ENCODE measurements around the gene THADA. TPM values are rescaled to one million over a fixed set of nuclear protein-coding genes. Genes with fewer than 3 reads are reported as not detected.

The THADA gene
- total and polyA plus RNA-seq, 2 experiments from 2014 or later, result 10.8 to 18.8 TPM

DNA sequence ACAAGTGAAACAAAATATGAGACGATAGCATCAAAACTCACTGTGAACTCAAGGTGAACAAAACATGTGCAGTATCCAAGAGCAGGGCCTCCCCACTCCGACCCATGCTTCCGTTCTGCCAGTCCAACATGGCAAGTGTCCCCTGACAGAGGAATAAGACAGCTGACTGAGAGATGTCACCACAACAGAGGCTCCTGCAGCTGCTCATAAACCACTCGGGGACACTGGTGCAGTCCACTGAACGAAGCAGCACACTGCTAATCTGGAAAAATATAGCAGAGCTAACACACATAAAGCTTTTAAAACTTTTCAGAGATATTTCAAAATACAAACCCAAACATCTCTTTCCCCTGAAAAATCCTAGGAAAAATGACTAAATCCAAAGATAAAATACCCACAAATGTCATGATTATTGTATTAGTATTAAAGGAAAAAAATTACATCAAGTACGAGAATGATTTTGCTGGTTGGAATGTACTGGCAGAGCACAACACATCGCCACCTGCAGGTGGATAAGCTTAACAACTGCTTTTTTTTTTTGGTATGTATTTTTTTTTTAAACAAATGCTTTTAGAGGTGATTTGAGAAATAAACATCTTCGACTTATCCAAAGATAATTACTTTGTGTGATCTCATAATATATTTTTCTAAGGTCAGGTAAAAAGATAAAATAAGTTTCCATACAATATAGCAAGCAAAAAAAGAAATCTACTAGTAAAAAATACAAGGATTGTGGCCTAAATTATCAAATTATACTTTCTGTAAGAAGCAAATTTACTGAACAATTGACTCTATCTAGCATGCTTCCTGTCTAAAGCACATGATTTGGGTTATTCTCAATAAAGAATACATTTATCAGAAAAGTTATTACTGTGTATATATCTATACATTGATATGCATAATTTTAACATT is 18.6 kb downstream of the THADA start:
- Histone ChIP-seq H3K9me3 (ENCODE audit: low read depth) (no peaks in the 10 kb centered on the region), H3K36me3 (replicated peaks; ENCODE audit: insufficient read depth, low read depth) (no peaks in the 10 kb centered on the region), H3K9me2 (replicated peaks; ENCODE audit: insufficient read depth) (no peaks in the 10 kb centered on the region), H3K4me1 (ENCODE audit: insufficient read depth) (no peaks in the 10 kb centered on the region), H3K27ac (no peak overlapping the region), H3K27me3 (no peaks in the 10 kb centered on the region), H2AFZ (no peak overlapping the region), H3K79me2 (no peaks in the 10 kb centered on the region), H4K20me1 (ENCODE audit: insufficient read depth, poor library complexity, severe bottlenecking) (no peaks in the 10 kb centered on the region), H3K4me2 (no peak overlapping the region), H3K4me3 (no peak overlapping the region)
- TF ChIP-seq EZH2phosphoT487 (IDR thresholded peaks at IDR 0.05; ENCODE audit: low read depth, severe bottlenecking, unreplicated experiment) (no peak), EZH2 (IDR thresholded peaks at IDR 0.05; ENCODE audit: borderline replicate concordance) (no peak)
- TF ChIP-seq, protein P1, sequence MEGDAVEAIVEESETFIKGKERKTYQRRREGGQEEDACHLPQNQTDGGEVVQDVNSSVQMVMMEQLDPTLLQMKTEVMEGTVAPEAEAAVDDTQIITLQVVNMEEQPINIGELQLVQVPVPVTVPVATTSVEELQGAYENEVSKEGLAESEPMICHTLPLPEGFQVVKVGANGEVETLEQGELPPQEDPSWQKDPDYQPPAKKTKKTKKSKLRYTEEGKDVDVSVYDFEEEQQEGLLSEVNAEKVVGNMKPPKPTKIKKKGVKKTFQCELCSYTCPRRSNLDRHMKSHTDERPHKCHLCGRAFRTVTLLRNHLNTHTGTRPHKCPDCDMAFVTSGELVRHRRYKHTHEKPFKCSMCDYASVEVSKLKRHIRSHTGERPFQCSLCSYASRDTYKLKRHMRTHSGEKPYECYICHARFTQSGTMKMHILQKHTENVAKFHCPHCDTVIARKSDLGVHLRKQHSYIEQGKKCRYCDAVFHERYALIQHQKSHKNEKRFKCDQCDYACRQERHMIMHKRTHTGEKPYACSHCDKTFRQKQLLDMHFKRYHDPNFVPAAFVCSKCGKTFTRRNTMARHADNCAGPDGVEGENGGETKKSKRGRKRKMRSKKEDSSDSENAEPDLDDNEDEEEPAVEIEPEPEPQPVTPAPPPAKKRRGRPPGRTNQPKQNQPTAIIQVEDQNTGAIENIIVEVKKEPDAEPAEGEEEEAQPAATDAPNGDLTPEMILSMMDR (IDR thresholded peaks at IDR 0.05; ENCODE audit: poor library complexity), result peak; percentile 83
- peak; percentile 73 for DNase-seq (ENCODE audit: low spot score)
- 53% methylated on average over 8 of the region's 8 CpGs for WGBS (ENCODE audit: low lambda C conversion rate, missing lambda C conversion rate)

DNA sequence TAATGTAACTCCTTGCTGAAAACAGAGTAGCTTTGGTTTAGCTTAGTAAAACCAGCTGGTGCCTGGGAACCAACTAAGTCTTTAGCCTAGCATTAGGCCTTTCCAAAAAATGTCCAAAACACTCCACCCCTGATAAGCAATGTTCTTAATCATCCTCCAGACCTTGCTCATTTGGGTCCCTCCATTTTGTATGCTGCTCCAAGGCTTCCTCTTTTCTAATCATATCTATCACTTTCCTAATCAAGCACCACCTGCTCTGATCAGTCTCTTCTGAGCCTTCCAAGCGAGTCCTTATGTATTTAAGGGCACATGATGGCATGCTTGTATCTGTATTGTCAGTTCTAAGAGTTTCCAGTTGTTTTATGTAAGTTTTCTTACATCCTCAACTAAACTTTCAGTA is 23.6 kb downstream of the THADA start:
- DNase-seq (ENCODE audit: low spot score), result no peak
- no peaks in the 10 kb centered on the region for H4K20me1 ChIP-seq (ENCODE audit: insufficient read depth, poor library complexity, severe bottlenecking)
- H3K27ac ChIP-seq, result no peak overlapping the region
- H3K9me2 ChIP-seq (replicated peaks; ENCODE audit: insufficient read depth), result no peaks in the 10 kb centered on the region
- H3K4me1 ChIP-seq (ENCODE audit: insufficient read depth), result no peaks in the 10 kb centered on the region
- TF ChIP-seq EZH2 (IDR thresholded peaks at IDR 0.05; ENCODE audit: borderline replicate concordance) (no peak), EZH2phosphoT487 (IDR thresholded peaks at IDR 0.05; ENCODE audit: low read depth, severe bottlenecking, unreplicated experiment) (no peak)
- peaks cover 3% of the 10 kb centered on the region for H3K36me3 ChIP-seq (replicated peaks; ENCODE audit: insufficient read depth, low read depth)
- WGBS (ENCODE audit: low lambda C conversion rate, missing lambda C conversion rate), result 96% methylated on average over 1 of the region's 1 CpG
- no peak overlapping the region for H2AFZ ChIP-seq
- H3K4me3 ChIP-seq, result no peak overlapping the region
- H3K27me3 ChIP-seq, result no peaks in the 10 kb centered on the region
- no peak overlapping the region for H3K4me2 ChIP-seq
- no peaks in the 10 kb centered on the region for H3K9me3 ChIP-seq (ENCODE audit: low read depth)
- H3K79me2 ChIP-seq, result no peaks in the 10 kb centered on the region

DNA sequence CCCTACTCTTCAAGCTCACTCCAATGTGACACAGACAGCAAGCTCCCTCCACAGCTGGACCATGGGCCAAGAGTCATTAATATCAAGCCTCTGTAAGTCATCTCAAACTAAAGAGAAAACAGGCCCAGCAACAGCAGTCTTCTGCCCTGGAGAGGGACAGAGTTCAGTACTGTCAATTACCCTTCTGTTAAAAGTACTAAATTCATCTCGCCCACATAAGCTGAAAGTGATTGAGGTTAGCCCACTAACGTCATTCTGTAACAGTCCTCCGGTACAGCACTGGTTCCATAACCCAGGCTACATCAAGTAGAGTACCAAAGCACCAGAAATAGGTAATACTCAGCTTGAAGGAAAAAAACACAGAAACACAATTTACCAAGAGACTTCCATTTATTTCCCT is 25.9 kb downstream of the THADA start:
- Histone ChIP-seq H3K27me3 (no peaks in the 10 kb centered on the region), H3K4me2 (no peak overlapping the region), H3K79me2 (no peaks in the 10 kb centered on the region), H2AFZ (no peak overlapping the region), H3K4me1 (ENCODE audit: insufficient read depth) (no peaks in the 10 kb centered on the region), H4K20me1 (ENCODE audit: insufficient read depth, poor library complexity, severe bottlenecking) (no peaks in the 10 kb centered on the region), H3K27ac (no peak overlapping the region), H3K9me2 (replicated peaks; ENCODE audit: insufficient read depth) (no peaks in the 10 kb centered on the region), H3K4me3 (no peak overlapping the region), H3K36me3 (replicated peaks; ENCODE audit: insufficient read depth, low read depth) (peaks cover 3% of the 10 kb centered on the region), H3K9me3 (ENCODE audit: low read depth) (no peaks in the 10 kb centered on the region)
- DNase-seq (ENCODE audit: low spot score), result no peak
- TF ChIP-seq EZH2 (IDR thresholded peaks at IDR 0.05; ENCODE audit: borderline replicate concordance) (no peak), EZH2phosphoT487 (IDR thresholded peaks at IDR 0.05; ENCODE audit: low read depth, severe bottlenecking, unreplicated experiment) (no peak)
- TF ChIP-seq, protein P1 (IDR thresholded peaks at IDR 0.05; ENCODE audit: poor library complexity), result no peak
- 90% methylated on average over 3 of the region's 3 CpGs for WGBS (ENCODE audit: low lambda C conversion rate, missing lambda C conversion rate)

DNA sequence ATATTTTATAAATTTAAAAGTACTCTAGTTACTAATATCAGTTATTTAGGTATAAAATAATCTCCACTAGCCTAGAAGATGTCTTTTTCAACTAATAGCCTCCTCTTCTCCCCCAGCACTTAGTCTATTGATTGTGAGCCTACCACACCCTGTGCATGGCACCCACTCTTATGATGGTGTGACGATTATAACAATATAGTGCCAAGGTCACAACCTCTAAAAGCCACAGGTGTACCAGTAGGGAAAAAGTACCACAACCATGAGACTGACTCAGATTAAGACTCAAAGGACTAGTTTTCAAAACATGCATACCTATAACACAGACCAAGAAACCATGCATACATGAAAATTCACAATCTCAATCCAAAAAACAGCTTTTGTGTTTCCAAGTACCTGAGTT is 27.6 kb downstream of the THADA start:
- Histone ChIP-seq H3K27me3 (no peaks in the 10 kb centered on the region), H4K20me1 (ENCODE audit: insufficient read depth, poor library complexity, severe bottlenecking) (no peaks in the 10 kb centered on the region), H3K9me2 (replicated peaks; ENCODE audit: insufficient read depth) (no peaks in the 10 kb centered on the region), H2AFZ (no peak overlapping the region), H3K4me2 (no peak overlapping the region), H3K27ac (no peak overlapping the region), H3K79me2 (no peaks in the 10 kb centered on the region), H3K9me3 (ENCODE audit: low read depth) (no peaks in the 10 kb centered on the region), H3K36me3 (replicated peaks; ENCODE audit: insufficient read depth, low read depth) (peaks cover 3% of the 10 kb centered on the region), H3K4me1 (ENCODE audit: insufficient read depth) (no peaks in the 10 kb centered on the region), H3K4me3 (no peak overlapping the region)
- WGBS (ENCODE audit: low lambda C conversion rate, missing lambda C conversion rate), result 96% methylated on average over 1 of the region's 1 CpG
- DNase-seq (ENCODE audit: low spot score), result no peak
- TF ChIP-seq EZH2 (IDR thresholded peaks at IDR 0.05; ENCODE audit: borderline replicate concordance) (no peak), EZH2phosphoT487 (IDR thresholded peaks at IDR 0.05; ENCODE audit: low read depth, severe bottlenecking, unreplicated experiment) (no peak)
- TF ChIP-seq, protein P1 (IDR thresholded peaks at IDR 0.05; ENCODE audit: poor library complexity), result no peak

Data from hepatocyte (in vitro differentiated cells).